Peyer's patch (tissue), 4 donors: ENCODE data around the gene SFT2D3. TPM values are rescaled to one million over a fixed set of nuclear protein-coding genes. Genes with fewer than 3 reads are reported as not detected.

Experiments
- DNase-seq, 3 donors: peaks; one replicate each; pipeline ENCODE4 v3.0.0-alpha.2; 2017 to 2019
- H3K27ac ChIP-seq, 4 donors: fragments of 200-600 bp; sonication (generic); one replicate each; pipeline ENCODE4 v1.5.1; 2016 to 2019
- H3K27me3 ChIP-seq, 2 donors: fragments of 200-600 bp; sonication (generic); one replicate each; pipeline ENCODE4 v1.5.1; 2019
- H3K36me3 ChIP-seq, 3 donors: fragments of 200-600 bp; sonication (generic); one replicate each; pipeline ENCODE4 v1.5.1; 2016 to 2019
- H3K4me1 ChIP-seq, 4 donors: fragments of 200-600 bp; sonication (generic); one replicate each; pipeline ENCODE4 v1.5.1; 2016 to 2019
- H3K4me3 ChIP-seq, 4 donors: fragments of 200-600 bp; sonication (generic); 1 replicate in 3 of 4; 2 replicates in 1 of 4; pipeline ENCODE4 v1.5.1; 2016 to 2019; ENCODE audit warnings: mild to moderate bottlenecking in 1 of 4
- H3K9me3 ChIP-seq, 4 donors: fragments of 200-600 bp; sonication (generic); one replicate each; pipeline ENCODE4 v1.5.1; 2016 to 2019; ENCODE audit warnings: mild to moderate bottlenecking in 1 of 4
- CTCF ChIP-seq, 6 experiments: fragments of 450-650 bp in 4 of 6; fragments of 200-600 bp in 2 of 6; sonication (generic) in 1 of 6; IDR thresholded peaks; one replicate each; pipeline ENCODE4 v1.5.1; 2017 to 2019; ENCODE audit warnings: antibody characterized with exemption in 6 of 6, mild to moderate bottlenecking in 3 of 6, moderate library complexity in 1 of 6
- POLR2A ChIP-seq, 2 donors: fragments of 450-650 bp; IDR thresholded peaks; one replicate each; pipeline ENCODE4 v1.5.1; 2017; ENCODE audit warnings: antibody characterized with exemption in 2 of 2, mild to moderate bottlenecking in 2 of 2, moderate library complexity in 2 of 2
- total RNA-seq, 4 donors: library from RNA; depleted of rRNA; stranded (reverse); fragments of >200 nt; gene quantifications; one replicate each; pipeline ENCODE4 v1.1.0, GENCODE V29; 2016

SFT2D3 gene
- 10 to 100 TPM in 1 of 4 donors, 1 to 10 TPM in 3; 5.8 to 12.4 (median 8.8) TPM for total RNA-seq

GRCh38 chr2:127701193-127701650 is at the start of gene SFT2D3:
TSS of gene SFT2D3 (plus strand) at chr2:127701497. CDS start at chr2:127701529, 32 bp downstream.
- Histone ChIP-seq H3K9me3 (no peaks in the 10 kb centered on the region), H3K4me1 (peaks cover 0 to 22% (median 11%) of the 10 kb centered on the region in 4 donors), H3K27ac (peak within 1 kb of the TSS; percentile 95 to 100 (median 98)), H3K27me3 (no peaks in the 10 kb centered on the region), H3K36me3 (peaks cover 0 to 9% (median 0%) of the 10 kb centered on the region in 3 donors), H3K4me3 (peak within 1 kb of the TSS; percentile 73 to 99 (median 86))
- TF ChIP-seq CTCF (IDR thresholded peaks at IDR 0.05) = no peak
- TF ChIP-seq POLR2A (IDR thresholded peaks at IDR 0.05) = peak; percentile 91 to 95
- DNase-seq = peak; percentile 90 to 96 (median 95)

GRCh38 chr2:127651971-127652550 is 49.2 kb upstream of the SFT2D3 start:
- H3K4me1 ChIP-seq = peaks cover 0 to 15% (median 3%) of the 10 kb centered on the region in 4 donors
- no peak overlapping the region for H3K4me3 ChIP-seq
- H3K9me3 ChIP-seq = no peaks in the 10 kb centered on the region
- peaks cover 0 to 7% (median 0%) of the 10 kb centered on the region in 3 donors for H3K36me3 ChIP-seq
- H3K27ac ChIP-seq = peak overlapping the region in 3 of 4 donors; percentile 19 to 85 (median 32)
- peak in 1 of 3 donors; percentile 43 for DNase-seq
- TF ChIP-seq POLR2A (IDR thresholded peaks at IDR 0.05) (no peak), CTCF (IDR thresholded peaks at IDR 0.05) (no peak)
- no peaks in the 10 kb centered on the region for H3K27me3 ChIP-seq

GRCh38 chr2:127652786-127653357 is 48.4 kb upstream of the SFT2D3 start:
- H3K36me3 ChIP-seq = peaks cover 0 to 7% (median 0%) of the 10 kb centered on the region in 3 donors
- H3K27ac ChIP-seq = peak overlapping the region in 3 of 4 donors; percentile 19 to 85 (median 32)
- no peak for TF ChIP-seq POLR2A (IDR thresholded peaks at IDR 0.05)
- TF ChIP-seq CTCF (IDR thresholded peaks at IDR 0.05) = no peak
- peaks cover 0 to 15% (median 3%) of the 10 kb centered on the region in 4 donors for H3K4me1 ChIP-seq
- no peaks in the 10 kb centered on the region for H3K9me3 ChIP-seq
- no peak overlapping the region for H3K4me3 ChIP-seq
- peak in 1 of 3 donors; percentile 28 for DNase-seq
- no peaks in the 10 kb centered on the region for H3K27me3 ChIP-seq

- H3K4me1 ChIP-seq = peaks cover 0 to 15% (median 3%) of the 10 kb centered on the region in 4 donors
- H3K36me3 ChIP-seq = peaks cover 0 to 7% (median 0%) of the 10 kb centered on the region in 3 donors
- no peak for TF ChIP-seq POLR2A (IDR thresholded peaks at IDR 0.05)
- TF ChIP-seq CTCF (IDR thresholded peaks at IDR 0.05) = no peak
- DNase-seq = peak in 1 of 3 donors; percentile 43
- H3K27me3 ChIP-seq = no peaks in the 10 kb centered on the region
- H3K27ac ChIP-seq = peak overlapping the region in 1 of 4 donors; percentile 85
- no peaks in the 10 kb centered on the region for H3K9me3 ChIP-seq
- no peak overlapping the region for H3K4me3 ChIP-seq
These were observed 47.7 kb upstream of the SFT2D3 start for GRCh38 chr2:127653421-127654083.

- no peaks in the 10 kb centered on the region for H3K27me3 ChIP-seq
- TF ChIP-seq CTCF (IDR thresholded peaks at IDR 0.05) = no peak
- TF ChIP-seq POLR2A (IDR thresholded peaks at IDR 0.05) = no peak
These were observed 47.0 kb upstream of the SFT2D3 start for GRCh38 chr2:127654084-127654837.

More at GRCh38 chr2:127654084-127654837, 47.0 kb upstream of the SFT2D3 start:
- H3K27ac ChIP-seq = peak overlapping the region in 1 of 4 donors; percentile 85
- peaks cover 0 to 7% (median 0%) of the 10 kb centered on the region in 3 donors for H3K36me3 ChIP-seq
- DNase-seq = peak in 1 of 3 donors; percentile 44
- peaks cover 0 to 14% (median 4%) of the 10 kb centered on the region in 4 donors for H3K4me1 ChIP-seq
- H3K4me3 ChIP-seq = no peak overlapping the region
- H3K9me3 ChIP-seq = no peaks in the 10 kb centered on the region
